Endothelial cell of umbilical vein (primary cell): ENCODE data around the gene GRK4. TPM values are rescaled to one million over a fixed set of nuclear protein-coding genes. Genes with fewer than 3 reads are reported as not detected.

Source experiments
- BruUV-seq: library from RNA; stranded (reverse); fragments of 400-500 nt; replicated peaks from 2 replicates; lab custom pipeline; 2021; lab: Mats Ljungman, UMichigan
- CTCF ChIA-PET: fragments of 300-600, 350-600 bp; sonication (Branson Sonifier 250); formaldehyde crosslinking; loops from one replicate; lab custom pipeline; 2021; ENCODE audit warnings: antibody characterized with exemption, inconsistent platforms; lab: Charles Lee
- POLR2A ChIA-PET: fragments of 300-600, 350-600 bp; sonication (Branson Sonifier 250); formaldehyde crosslinking; loops from one replicate; lab custom pipeline; 2021; ENCODE audit warnings: antibody characterized with exemption, inconsistent platforms; lab: Charles Lee
- DNase-seq: peaks from one replicate; pipeline ENCODE4 v3.0.0-alpha.2; 2011; ENCODE audit warnings: low read depth, low spot score
- FAIRE-seq: peaks from 2 replicates; lab custom pipeline; 2011; peaks lifted over from hg19 to GRCh38; lab: Jason Lieb, UNC
- H2AFZ ChIP-seq: 2 replicates; pipeline ENCODE4 v1.6.0; 2012; ENCODE audit warnings: low read depth, low read length, control low read depth, inconsistent platforms
- H3K27ac ChIP-seq: 2 replicates; pipeline ENCODE4 v1.5.1; 2011; ENCODE audit warnings: low read depth, mild to moderate bottlenecking, control low read depth, low read length, moderate library complexity; ENCODE audit not compliant: insufficient read depth
- H3K27me3 ChIP-seq, 2 experiments: 2 replicates each; pipeline versions ENCODE4 v1.6.0 to v1.6.1; 2011; ENCODE audit warnings: low read length in 2 of 2, mixed read lengths in 1 of 2; ENCODE audit not compliant: control insufficient read depth in 2 of 2, insufficient read depth in 2 of 2
- H3K36me3 ChIP-seq, 2 experiments: 2 replicates in 1 of 2; 3 replicates in 1 of 2; pipeline ENCODE4 v1.5.1; 2011; ENCODE audit warnings: low read length in 2 of 2, mild to moderate bottlenecking in 1 of 2, moderate library complexity in 1 of 2; ENCODE audit not compliant: control insufficient read depth in 2 of 2, insufficient read depth in 2 of 2; ENCODE audit errors: extremely low read depth in 1 of 2
- H3K4me1 ChIP-seq: 3 replicates; pipeline ENCODE4 v1.5.1; 2011; ENCODE audit warnings: mild to moderate bottlenecking, low read length; ENCODE audit not compliant: control insufficient read depth, insufficient read depth; ENCODE audit errors: extremely low read depth
- H3K4me2 ChIP-seq: 2 replicates; pipeline ENCODE4 v1.6.1; 2011; ENCODE audit warnings: low read length, control low read depth, mixed read lengths; ENCODE audit not compliant: insufficient read depth
- H3K4me3 ChIP-seq, 3 experiments: fragments of 200-600 bp in 1 of 3; sonication (generic), shearing (Covaris generic) in 1 of 3; replicated peaks in 1 of 3; 2 replicates each; pipeline ENCODE4 v1.5.1; 2011 to 2016; ENCODE audit warnings: control low read depth in 3 of 3, low read length in 3 of 3, mild to moderate bottlenecking in 2 of 3, inconsistent platforms in 1 of 3, low read depth in 1 of 3, moderate library complexity in 1 of 3; ENCODE audit not compliant: insufficient read depth in 1 of 3
- H3K79me2 ChIP-seq: 2 replicates; pipeline ENCODE4 v1.6.0; 2012; ENCODE audit warnings: low read length, inconsistent platforms; ENCODE audit not compliant: control insufficient read depth, insufficient read depth
- H3K9ac ChIP-seq: replicated peaks from 2 replicates; pipeline ENCODE3; 2011; ENCODE audit warnings: low read length, control low read depth; ENCODE audit not compliant: insufficient read depth; ENCODE audit errors: extremely low read depth
- H3K9me1 ChIP-seq: replicated peaks from 3 replicates; pipeline ENCODE4 v1.6.0; 2011; ENCODE audit warnings: mild to moderate bottlenecking, low read length; ENCODE audit not compliant: control insufficient read depth, insufficient read depth; ENCODE audit errors: extremely low read depth
- H3K9me3 ChIP-seq: replicated peaks from 2 replicates; pipeline ENCODE4 v1.5.1; 2012; ENCODE audit warnings: low read length, inconsistent platforms; ENCODE audit not compliant: control insufficient read depth, insufficient read depth
- H4K20me1 ChIP-seq: replicated peaks from 2 replicates; pipeline ENCODE3; 2011; ENCODE audit warnings: mild to moderate bottlenecking, low read length; ENCODE audit not compliant: control insufficient read depth, insufficient read depth; ENCODE audit errors: extremely low read depth
- FOS ChIP-seq: IDR thresholded peaks from 2 replicates; pipeline ENCODE4 v1.6.1; 2011; ENCODE audit warnings: mild to moderate bottlenecking, low read length, moderate library complexity, borderline replicate concordance; ENCODE audit not compliant: insufficient read depth
- JUN ChIP-seq: IDR thresholded peaks from 2 replicates; pipeline ENCODE4 v1.6.1; 2011; ENCODE audit warnings: borderline replicate concordance, low read depth; ENCODE audit not compliant: insufficient read length, insufficient read depth
- MYC ChIP-seq: IDR thresholded peaks from one replicate; pipeline ENCODE4 v1.6.1; 2011; ENCODE audit warnings: mild to moderate bottlenecking, low read depth, low read length
- POLR2A ChIP-seq: IDR thresholded peaks from 2 replicates; pipeline ENCODE4 v1.6.1; 2012; ENCODE audit warnings: low read depth, mild to moderate bottlenecking, control low read depth, low read length
- dilution Hi-C: fragments of 300-500 bp; cut with MboI; formaldehyde crosslinking; loops from one replicate; pipeline ENCODE4 v1.15.0; 2019; ENCODE audit warnings: low sequenced_read_pairs; ENCODE audit not compliant: extremely low pct_ligation_motif_present
- intact Hi-C: fragments of 100-400 bp; cut with micrococcal nuclease; formaldehyde crosslinking; loops from one replicate; pipeline ENCODE4 v1.10.0; 2022
- polyA plus RNA-seq, 4 experiments: library from polyadenylated mRNA; depleted of rRNA in 3 of 4; stranded (reverse) in 3 of 4; unstranded in 1 of 4; fragments of >200 nt; gene quantifications; 2 replicates each; pipeline versions ENCODE4 v1.2.1 to v1.2.3, GENCODE V29; 2011 to 2012; ENCODE audit warnings: missing spikeins in 1 of 4
- total RNA-seq: library from RNA; stranded (reverse); gene quantifications from 2 replicates; pipeline ENCODE4 v1.2.3, GENCODE V29; 2021
- TF ChIP-seq, protein P1 (sequence below): IDR thresholded peaks from 2 replicates; pipeline ENCODE4 v1.6.1; 2011; ENCODE audit not compliant: insufficient read depth, insufficient read length
- TF ChIP-seq, protein P2 (sequence below), 2 donors: IDR thresholded peaks; 1 replicate in 1 of 2; 2 replicates in 1 of 2; pipeline ENCODE4 v1.5.1; 2011; ENCODE audit warnings: low read length in 2 of 2, mild to moderate bottlenecking in 2 of 2, moderate library complexity in 2 of 2, control low read depth in 1 of 2, inconsistent platforms in 1 of 2, low read depth in 1 of 2; ENCODE audit not compliant: insufficient read depth in 1 of 2; ENCODE audit errors: extremely low read depth in 1 of 2

GRK4 gene
- total and polyA plus RNA-seq, 2 donors (not counting 3 experiments of a cell fraction or from before 2014, with no cell fraction given), result 3.1 to 6.3 TPM

DNA sequence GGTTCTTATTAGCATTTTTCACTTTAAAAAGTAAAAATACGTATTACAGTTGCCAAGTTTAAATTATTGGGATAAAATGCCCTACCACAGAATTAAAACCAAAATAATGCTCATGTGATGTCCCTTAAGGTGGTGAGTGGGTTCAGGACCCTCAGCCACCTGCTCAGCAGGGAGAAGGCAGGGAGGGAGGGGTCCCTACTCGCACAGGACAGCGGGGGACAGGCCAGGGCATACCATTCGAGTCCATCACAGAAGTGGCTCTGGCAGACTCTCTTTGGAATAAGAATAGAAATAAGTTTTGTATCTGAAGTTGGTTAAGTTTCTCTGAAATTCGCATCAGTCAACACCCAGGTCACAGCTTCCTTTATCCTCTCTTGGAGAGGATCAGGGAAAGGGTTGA, 37.9 kb upstream of the GRK4 start:
- no peak overlapping the region for H3K4me2 ChIP-seq
- no peak overlapping the region for H3K27ac ChIP-seq
- dilution Hi-C loops, result no loop called here
- peaks cover 3% of the 10 kb centered on the region for H3K4me1 ChIP-seq
- ChIA-PET CTCF (no interaction called here), POLR2A (no interaction called here)
- H3K9me3 ChIP-seq, result no peaks in the 10 kb centered on the region
- H3K36me3 ChIP-seq, result peaks cover 6 to 53% of the 10 kb centered on the region in 2 experiments
- DNase-seq, result no peak
- no peaks in the 10 kb centered on the region for H4K20me1 ChIP-seq
- no peak overlapping the region for H3K9ac ChIP-seq
- peaks cover 3% of the 10 kb centered on the region for H3K79me2 ChIP-seq
- TF ChIP-seq, protein P1, sequence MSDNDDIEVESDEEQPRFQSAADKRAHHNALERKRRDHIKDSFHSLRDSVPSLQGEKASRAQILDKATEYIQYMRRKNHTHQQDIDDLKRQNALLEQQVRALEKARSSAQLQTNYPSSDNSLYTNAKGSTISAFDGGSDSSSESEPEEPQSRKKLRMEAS, result no peak
- no peaks in the 10 kb centered on the region for H3K27me3 ChIP-seq
- no TSS peak for BruUV-seq
- no peaks in the 10 kb centered on the region for H3K9me1 ChIP-seq
- FAIRE-seq, result no peak
- no peak overlapping the region for H2AFZ ChIP-seq
- no peak overlapping the region for H3K4me3 ChIP-seq
- intact Hi-C loops, result no loop called here

DNA sequence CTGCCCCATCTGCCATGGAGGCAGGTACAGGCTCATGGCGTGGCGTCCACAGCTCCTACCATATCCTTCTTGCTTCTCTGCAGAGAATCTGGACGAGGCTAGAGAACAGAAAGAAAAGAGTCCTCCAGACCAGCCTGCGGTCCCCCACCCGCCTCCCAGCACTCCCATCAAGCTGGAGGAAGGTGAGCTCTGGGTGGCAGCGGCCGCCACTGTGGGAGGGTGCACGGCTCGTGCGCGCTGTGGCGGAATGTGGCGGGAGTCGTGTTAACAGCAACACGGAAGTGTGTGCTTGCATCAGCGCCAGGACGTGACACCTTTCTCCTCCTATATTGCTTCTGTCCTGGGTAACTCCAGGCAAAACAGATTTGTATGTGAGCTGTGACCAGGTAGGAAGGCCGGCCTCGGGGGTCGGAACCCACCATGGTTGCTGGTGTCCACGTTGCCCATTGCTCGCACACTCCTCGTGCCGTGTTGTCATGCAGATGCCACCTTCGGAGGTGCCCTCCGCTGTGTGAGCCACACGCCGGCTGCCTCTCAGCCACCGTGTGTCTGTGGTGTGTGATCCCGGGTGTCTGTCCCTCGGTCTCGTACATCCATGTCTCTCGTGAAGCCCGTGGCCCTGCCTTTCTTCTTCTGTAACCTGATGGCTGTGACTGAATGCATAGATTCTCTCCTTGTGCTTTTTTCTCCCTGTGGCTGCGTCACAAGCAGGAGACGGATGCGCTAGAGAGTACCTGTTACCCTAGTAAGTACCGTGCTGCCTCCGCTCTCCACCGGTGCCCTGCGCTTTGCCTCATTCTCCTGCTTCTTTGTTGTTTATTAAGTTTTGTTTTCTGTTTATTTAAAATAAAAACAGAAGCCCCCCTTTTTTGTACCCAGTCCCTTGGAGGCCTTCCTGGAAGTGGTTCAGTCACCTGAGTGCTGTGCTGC, 37.2 kb upstream of the GRK4 start:
- ChIA-PET POLR2A (no interaction called here), CTCF (no interaction called here)
- Histone ChIP-seq H2AFZ (no peak overlapping the region), H4K20me1 (no peaks in the 10 kb centered on the region), H3K9me3 (no peaks in the 10 kb centered on the region), H3K4me1 (peaks cover 3% of the 10 kb centered on the region), H3K27me3 (no peaks in the 10 kb centered on the region), H3K4me2 (no peak overlapping the region), H3K79me2 (no peaks in the 10 kb centered on the region), H3K27ac (no peak overlapping the region), H3K9me1 (no peaks in the 10 kb centered on the region), H3K4me3 (no peak overlapping the region), H3K36me3 (peaks cover 6 to 57% of the 10 kb centered on the region in 2 experiments), H3K9ac (no peak overlapping the region)
- dilution Hi-C loops, result no loop called here
- intact Hi-C loops, result no loop called here
- no TSS peak for BruUV-seq
- DNase-seq, result no peak
- FAIRE-seq, result no peak
- TF ChIP-seq FOS (no peak), MYC (no peak), POLR2A (no peak), JUN (no peak)
- TF ChIP-seq, protein P2, sequence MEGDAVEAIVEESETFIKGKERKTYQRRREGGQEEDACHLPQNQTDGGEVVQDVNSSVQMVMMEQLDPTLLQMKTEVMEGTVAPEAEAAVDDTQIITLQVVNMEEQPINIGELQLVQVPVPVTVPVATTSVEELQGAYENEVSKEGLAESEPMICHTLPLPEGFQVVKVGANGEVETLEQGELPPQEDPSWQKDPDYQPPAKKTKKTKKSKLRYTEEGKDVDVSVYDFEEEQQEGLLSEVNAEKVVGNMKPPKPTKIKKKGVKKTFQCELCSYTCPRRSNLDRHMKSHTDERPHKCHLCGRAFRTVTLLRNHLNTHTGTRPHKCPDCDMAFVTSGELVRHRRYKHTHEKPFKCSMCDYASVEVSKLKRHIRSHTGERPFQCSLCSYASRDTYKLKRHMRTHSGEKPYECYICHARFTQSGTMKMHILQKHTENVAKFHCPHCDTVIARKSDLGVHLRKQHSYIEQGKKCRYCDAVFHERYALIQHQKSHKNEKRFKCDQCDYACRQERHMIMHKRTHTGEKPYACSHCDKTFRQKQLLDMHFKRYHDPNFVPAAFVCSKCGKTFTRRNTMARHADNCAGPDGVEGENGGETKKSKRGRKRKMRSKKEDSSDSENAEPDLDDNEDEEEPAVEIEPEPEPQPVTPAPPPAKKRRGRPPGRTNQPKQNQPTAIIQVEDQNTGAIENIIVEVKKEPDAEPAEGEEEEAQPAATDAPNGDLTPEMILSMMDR (IDR thresholded peaks at IDR 0.05; ENCODE audit: extremely low read depth in 1 of 2, insufficient read depth in 1 of 2, low read depth in 1 of 2, low read length in 2 of 2), result no peak
- TF ChIP-seq, protein P1, result no peak
